ENCODE data around the gene TP53.
A peak's percentile ranks its signal among the peaks of the same experiment; 100 is the strongest.
"Not testable (repeated sequence)": the region's sequence is repeated elsewhere in the genome, so short reads cannot be mapped to it uniquely, and the experiment has no call there.

TP53 gene

DNA sequence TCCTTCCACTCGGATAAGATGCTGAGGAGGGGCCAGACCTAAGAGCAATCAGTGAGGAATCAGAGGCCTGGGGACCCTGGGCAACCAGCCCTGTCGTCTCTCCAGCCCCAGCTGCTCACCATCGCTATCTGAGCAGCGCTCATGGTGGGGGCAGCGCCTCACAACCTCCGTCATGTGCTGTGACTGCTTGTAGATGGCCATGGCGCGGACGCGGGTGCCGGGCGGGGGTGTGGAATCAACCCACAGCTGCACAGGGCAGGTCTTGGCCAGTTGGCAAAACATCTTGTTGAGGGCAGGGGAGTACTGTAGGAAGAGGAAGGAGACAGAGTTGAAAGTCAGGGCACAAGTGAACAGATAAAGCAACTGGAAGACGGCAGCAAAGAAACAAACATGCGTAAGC, 12.4 kb downstream of the TP53 start:
- DNase-seq (ENCODE audit: low spot score): no peak

DNA sequence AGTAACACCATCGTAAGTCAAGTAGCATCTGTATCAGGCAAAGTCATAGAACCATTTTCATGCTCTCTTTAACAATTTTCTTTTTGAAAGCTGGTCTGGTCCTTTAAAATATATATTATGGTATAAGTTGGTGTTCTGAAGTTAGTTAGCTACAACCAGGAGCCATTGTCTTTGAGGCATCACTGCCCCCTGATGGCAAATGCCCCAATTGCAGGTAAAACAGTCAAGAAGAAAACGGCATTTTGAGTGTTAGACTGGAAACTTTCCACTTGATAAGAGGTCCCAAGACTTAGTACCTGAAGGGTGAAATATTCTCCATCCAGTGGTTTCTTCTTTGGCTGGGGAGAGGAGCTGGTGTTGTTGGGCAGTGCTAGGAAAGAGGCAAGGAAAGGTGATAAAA, 14.1 kb downstream of the TP53 start:
- DNase-seq (ENCODE audit: low spot score): peak; percentile 18

DNA sequence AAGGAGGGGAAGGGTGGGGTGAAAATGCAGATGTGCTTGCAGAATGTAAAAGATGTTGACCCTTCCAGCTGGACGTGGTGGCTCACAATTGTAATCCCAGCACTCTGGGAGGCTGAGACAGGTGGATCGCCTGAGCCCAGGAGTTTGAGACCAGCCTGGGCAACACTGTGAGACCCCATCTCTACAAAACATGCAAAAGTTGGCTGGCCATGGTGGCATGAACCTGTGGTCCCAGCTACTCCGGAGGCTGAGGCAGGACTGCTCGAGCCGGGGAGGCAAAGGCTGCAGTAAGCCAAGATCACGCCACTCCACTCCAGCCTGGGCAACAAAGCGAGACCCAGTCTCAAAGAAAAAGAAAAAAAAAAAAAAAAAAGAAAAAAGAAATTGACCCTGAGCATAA, 18.8 kb downstream of the TP53 start:
- DNase-seq (ENCODE audit: low spot score): no peak

DNA sequence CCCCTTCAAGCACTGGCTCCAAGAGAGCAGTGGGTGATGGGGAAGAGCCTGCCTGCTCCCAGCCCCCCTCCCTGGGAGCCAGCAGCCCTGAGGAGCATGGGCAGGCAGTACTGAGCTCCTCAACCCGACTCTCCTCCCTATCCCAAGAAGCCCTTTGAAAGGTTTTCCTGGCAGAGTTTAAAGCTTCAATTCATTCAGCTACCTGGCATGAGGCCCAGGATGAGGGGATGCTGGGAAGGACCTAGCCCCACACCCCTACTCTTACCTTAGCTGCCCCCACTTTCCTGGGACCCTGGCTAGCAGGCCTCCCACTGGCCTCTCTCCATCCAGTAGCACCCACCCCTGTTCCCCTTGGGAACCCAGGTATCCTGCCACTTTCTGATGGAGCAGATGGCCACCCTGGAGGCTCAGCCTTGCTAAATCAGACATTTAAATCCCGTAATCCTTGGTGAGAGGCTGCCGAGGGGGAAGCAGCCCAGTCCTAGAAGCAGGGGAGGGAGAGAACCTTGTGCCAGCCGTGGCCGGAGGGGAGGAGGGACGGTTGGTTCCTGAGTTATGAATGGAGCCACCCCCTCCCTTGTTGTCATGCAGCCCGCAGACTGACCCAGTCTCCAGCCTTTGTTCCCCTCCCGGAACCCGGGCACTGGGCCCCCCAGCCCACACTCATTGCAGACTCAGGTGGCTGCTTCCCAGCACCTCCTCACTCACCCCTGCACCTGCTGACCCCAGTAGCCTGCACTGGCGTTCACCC, 19.5 kb downstream of the TP53 start:
- DNase-seq (ENCODE audit: low spot score): no peak

DNA sequence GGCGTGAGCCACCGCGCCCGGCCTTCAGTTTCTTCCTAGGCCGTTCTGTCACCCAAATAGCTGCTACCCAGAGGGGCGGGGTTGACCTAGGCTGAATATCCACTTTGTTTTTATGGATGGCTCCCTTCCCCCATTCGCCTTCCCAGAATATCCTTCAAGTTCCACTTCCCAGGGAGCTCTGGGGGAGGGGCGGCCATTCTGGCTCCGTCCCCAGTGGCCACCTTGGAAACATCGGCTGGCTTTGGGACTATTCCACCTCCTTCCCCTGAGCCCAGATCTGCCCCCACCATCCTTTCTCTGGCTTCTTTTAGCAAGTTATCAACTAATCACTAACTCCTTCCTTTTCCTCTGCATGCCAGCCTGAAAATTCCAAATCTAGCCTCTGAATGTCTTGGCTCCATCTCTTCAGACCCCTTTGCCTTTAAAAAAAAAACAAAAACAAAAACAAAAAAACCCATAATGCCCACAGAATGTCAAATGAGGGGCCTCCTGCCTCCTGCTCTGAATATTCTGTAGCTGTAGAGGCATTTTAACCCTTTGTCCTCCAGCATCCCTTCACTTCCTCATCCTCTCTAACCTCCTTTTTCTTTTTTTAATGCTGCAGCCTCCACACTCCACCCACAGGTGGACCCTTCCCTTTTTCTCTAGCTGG, 30.2 kb downstream of the TP53 start:
- DNase-seq (ENCODE audit: low spot score): no peak

DNA sequence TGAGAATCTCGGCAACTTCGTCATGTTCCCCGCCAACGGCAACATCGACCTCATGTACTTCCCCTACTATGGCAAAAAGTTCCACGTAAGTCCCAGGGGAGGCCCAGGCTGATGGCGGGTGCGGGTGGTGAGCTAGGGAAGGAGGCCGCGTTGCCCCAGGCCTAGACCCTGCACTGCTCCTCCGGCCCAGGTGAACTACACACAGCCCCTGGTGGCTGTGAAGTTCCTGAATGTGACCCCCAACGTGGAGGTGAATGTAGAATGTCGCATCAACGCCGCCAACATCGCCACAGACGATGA, 31.8 kb downstream of the TP53 start:
- no peak for DNase-seq (ENCODE audit: low spot score)

DNA sequence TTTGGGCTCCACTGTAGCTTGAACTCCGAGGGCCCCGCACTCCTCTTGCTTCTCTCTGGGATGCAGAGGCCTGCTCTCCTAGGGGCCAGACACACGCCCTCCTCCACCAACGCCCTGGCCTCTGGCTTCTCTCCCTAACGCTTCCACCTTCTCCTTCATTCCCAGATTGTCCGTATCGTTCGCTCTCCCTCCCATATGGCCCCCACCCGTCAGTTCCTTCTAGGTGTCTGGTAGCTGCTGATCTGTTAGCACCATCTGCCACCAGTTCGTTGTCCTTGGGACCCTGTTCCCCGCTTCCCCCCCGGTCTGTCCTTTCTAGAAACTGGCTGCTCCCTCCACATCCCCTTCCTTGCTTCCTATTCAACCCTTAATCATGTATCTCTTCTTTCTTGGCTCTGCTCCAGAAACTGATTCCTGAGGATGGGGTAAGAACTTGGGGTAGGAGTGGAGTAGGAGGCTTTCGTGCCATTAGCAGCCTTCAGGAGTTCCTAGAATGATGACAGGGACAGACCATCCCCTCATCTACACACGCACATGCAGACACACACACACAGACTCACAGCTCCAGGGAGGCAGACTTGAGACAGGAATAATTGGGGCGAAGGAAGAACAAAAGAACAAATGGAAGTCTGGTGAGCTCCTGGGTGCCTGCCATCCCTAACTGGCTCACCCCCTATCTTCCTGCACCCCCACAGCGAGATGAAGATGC, 32.3 kb downstream of the TP53 start:
- no peak for DNase-seq (ENCODE audit: low spot score)

DNA sequence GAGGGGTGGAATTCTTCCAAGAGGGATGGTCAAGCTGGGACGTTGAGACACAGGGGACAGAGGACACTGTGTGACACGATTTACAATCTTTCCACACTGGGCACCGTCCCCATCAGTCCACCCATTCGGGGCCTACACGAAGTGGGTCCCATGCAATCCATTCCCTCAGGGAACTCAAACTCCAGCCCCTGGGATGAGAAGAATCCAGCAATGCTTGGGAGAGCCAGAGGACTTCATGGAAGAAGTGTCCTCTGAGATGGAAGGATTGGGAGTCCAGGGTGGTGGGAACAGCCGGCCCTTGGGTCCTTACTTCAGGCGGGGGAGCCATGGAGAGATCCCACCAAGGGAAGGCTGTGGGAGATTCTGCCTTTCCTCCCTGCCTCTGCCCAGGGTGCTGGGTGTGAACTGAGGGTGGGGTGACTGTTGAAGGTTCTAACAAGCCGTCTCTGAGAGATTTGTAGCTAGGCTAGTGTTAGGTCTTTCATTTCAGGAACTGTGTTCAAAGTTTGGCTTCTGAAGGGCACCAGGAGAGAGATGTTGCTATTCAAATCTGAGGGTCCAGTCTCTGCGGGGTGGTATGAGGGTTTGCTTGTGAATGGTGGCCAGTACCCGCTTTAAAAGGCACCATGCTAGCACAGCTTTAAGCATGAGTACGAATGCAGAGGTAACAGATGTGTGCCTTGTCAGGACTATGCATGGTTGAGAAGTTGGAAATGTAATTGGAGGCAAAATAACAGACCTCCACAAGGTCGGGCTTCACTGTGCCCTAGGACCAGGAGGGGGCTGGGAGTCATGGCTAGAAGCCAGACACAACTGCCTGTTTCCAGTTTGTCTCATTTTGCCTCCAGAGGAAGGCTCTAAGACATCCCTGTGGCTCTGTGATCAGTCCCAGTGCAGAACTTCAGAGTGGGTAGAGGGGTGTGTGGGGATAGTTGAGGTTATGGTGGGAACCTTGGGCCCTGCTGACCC, 34.6 kb downstream of the TP53 start:
- DNase-seq (ENCODE audit: low spot score): no peak

DNA sequence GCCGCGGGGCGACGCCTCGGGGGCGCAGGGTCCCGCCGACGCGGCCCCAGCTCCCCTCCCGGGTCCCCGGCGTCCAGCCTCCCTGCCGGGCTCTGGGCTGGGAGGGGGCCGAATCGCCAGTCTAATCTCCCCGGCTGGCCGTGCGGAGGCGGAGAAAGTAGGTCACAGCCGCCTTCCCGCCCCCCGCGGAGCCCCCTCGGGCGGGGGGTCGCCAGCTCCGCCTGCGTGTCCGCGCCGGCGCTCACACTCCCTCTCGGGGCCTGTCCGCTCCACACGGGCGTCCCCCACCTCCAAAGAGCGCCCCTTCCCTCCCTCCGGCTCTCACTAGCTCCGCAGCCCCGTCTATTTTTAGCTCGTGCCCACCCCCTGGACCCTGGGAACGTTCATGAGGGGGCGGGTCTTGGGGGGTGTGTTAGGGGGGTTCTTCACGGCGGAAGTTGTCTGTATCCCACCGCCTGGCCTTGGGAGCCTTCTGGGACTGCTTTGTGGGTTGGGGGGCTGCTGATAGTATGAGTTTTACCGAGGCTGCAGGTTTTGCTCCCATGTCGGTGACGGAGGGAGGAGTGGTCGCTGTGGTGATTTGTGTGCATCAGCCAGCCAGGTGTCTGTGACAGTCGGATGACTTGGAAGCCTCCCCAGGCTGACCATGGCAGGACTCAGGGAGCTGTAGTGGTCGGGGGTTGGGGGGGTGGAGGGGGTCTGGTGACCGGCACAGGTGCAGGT, 35.5 kb downstream of the TP53 start:
- DNase-seq (ENCODE audit: low spot score): no peak

DNA sequence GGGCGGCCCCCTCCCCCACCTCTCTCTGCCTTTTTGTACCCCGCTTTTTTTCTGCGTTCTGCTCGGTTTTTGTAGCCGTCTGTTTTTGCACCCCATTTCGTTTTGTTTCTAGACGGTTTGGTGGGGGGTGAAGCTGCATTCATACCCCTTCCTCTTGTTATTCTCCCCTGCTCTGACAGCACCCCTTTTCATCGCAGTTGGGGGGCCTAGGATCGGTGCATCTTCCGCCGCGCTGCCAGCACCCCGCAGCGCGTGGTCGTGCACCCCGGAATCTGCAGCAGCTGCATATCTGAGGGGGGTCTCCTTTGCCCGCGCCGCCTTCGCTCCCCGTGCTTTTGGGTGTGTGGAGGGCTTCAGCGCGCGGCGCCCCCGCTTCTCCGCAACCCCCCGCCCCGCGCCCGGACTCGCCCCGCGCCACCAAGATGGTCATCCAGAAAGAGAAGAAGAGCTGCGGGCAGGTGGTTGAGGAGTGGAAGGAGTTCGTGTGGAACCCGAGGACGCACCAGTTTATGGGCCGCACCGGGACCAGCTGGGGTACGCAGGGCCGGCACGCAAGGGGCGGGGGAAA, 36.1 kb downstream of the TP53 start:
- no peak for DNase-seq (ENCODE audit: low spot score)

DNA sequence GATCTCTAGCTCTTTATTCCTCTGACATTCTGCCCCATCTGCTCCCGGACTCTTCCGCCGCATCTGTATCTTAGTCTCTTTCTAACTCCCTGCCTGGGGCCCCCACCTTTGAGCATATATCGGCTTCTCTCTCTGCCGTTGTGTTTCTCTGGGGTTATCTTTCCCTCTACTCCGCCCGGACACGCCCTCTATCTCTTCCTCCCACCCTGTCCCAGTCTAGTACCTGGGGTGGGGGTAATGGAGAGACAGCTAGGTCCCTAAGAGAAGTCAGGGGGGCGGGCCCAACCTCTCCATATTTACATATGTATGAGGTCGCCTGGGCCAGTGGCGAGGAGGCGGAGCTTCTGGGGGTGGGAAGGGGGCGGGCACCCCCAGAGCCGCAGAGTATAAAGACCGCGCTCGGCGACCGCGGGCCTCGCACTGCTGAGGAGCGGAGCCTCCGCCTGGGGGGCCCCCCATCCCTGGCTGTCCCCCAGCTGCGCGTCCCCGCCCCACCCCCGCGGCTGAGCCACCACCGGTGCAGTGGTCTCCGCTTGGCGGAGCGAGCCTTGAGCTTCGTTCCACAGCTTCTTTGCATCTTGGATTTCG, 36.7 kb downstream of the TP53 start, which contains the start of gene ATP1B2:
Gene ATP1B2, plus strand, starts transcription at position 418 of the 588 bp plus-strand sequence. CDS start 593 bp downstream, outside the sequence.
- DNase-seq (ENCODE audit: low spot score): peak; percentile 65

DNA sequence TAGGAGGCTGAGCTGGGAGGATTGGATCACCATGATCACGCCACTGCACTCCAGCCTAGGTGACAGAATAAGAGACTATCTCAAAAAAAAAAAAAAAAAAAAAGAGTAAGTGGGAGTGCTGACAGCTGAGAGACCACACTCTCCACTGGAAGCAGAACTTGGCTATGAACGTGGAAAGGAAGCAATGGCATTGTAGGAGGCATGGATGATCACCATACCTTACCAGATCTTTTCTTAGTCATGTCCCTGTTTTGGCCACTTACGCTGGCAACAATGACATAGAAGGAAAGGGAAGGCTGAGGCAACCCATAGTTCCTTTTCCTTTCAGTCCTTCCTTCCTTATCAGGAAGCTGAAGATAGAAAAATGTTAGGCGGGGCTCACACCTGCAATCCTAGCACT, 40.3 kb downstream of the TP53 start:
- no peak for DNase-seq (ENCODE audit: low spot score)

DNA sequence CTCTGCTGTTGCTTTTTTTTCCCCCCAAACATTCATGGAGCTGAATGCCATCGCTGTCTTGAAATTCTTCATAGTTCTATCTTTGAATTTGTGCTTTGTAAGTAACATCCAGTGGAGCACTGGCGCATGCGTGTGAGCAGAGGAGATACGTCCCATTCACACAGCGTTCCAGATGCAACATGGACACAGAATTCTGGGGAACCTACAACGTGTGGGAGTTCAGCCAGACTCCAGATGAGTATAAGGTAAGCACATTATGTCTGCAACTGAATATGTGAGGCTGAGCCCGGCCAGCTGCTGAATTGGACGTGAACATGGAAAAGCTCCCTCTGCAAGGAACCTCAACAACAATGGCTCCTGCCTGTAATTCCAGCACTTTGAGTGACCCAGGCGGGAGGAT, 40.8 kb downstream of the TP53 start:
- no peak for DNase-seq (ENCODE audit: low spot score)

DNA sequence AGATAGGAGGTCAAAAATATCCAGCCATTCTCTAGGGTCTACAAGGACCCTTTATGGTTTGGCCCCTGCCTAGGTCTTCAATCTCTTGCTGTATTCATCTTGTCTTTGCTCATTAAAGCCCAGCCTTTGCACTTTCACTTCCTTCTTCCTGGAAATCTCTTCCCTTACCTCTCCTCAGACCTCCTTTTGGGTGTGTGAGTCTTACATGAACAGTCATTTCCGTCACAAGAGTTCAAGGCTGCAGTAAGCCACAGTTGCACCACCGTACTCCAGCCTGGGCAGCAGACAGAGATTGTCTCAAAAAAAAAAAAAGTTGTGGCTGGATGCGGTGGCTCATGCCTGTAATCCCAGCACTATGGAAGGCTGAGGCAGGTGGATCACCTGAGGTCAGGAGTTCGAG, 42.5 kb downstream of the TP53 start:
- DNase-seq (ENCODE audit: low spot score): no peak

DNA sequence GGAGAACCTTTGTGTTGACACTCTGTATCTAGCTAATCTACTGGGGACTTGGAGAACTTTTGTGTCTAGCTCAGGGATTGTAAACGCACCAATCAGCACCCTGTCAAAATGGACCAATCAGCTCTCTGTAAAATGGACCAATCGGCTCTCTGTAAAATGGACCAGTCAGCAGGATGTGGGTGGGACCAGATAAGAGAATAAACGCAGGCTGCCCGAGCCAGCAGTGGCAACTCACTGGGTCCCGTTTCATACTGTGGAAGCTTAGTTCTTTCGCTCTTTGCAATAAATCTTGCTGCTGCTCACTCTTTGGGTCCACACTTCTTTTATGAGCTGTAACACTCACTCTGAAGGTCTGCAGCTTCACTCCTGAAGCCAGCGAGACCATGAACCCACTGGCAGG, 45.7 kb downstream of the TP53 start:
- not testable (repeated sequence) for DNase-seq (ENCODE audit: low spot score)

DNA sequence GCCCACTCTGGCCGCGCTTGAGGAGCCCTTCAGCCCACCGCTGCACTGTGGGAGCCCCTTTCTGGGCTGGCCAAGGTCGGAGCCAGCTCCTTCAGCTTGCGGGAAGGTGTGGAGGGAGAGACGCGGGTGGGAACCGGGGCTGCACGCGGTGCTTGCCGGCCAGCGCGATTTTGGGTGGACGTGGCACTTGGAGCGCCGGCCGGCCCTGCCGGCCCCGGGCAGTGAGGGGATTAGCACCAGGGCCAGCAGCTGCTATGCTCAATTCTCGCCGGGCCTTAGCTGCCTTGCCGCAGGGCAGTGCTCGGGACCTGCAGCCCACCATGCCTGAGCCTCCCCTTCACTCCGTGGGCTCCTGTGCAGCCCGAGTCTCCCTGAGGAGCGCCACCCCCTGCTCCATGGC, 46.5 kb downstream of the TP53 start:
- DNase-seq (ENCODE audit: low spot score): no peak

DNA sequence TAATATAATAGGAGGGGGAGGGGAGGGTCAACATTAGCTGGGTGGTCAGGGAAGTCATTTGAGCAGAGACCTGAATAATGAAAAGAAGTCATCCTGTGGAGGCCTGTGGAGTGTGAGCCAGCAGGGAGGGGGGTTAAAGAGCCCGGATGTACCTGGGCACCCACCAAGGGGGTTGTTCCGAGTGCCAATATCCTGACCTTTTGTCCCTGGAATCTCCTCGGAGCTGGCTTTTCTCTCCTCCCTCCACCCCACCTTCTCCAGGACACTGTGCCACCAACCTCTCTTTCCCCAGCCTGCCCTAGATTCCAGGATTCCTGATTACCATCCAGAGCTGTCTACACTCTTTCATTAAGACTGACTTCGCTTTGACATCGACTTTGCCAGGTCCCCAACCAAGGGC, 51.1 kb downstream of the TP53 start:
- no peak for DNase-seq (ENCODE audit: low spot score)

DNA sequence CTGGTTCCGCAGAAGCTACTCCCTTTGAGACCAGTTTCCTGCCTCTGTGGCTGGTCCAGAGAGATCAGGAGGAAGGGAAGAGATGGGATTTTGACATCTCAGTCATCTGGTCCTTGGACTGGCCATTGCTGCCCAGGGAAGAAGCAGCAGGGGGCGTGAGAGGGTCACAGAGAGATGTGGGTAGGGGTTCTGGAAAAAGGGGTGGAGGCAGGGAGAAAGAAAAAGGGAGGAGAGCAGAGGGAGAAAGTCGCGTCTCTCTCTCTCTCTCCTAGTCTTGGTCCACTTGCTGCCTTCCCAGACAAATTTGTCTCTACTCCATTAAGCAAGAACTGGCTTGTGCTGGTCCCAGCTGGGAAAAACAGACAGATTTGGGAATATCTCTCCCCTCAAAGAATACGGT, 52.9 kb downstream of the TP53 start:
- no peak for DNase-seq (ENCODE audit: low spot score)

DNA sequence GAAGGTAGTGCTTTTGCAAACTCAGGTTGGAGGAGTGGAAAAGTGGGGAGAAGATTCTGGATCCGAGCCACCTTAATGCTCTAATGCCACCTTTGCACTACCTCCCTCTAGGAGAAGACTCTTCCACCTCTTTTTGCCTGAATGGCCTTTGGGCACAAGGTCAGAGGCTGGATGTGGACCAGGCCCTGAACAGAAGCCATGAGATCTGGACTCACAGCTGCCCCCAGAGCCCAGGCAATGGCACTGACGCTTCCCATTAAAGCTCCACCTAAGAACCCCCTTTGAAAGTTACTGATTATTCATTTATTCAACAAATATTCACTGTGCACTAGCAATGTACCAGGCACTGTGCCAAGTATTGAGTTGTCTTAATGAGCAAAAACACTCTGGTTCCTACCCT, 54.2 kb downstream of the TP53 start:
- no peak for DNase-seq (ENCODE audit: low spot score)

DNA sequence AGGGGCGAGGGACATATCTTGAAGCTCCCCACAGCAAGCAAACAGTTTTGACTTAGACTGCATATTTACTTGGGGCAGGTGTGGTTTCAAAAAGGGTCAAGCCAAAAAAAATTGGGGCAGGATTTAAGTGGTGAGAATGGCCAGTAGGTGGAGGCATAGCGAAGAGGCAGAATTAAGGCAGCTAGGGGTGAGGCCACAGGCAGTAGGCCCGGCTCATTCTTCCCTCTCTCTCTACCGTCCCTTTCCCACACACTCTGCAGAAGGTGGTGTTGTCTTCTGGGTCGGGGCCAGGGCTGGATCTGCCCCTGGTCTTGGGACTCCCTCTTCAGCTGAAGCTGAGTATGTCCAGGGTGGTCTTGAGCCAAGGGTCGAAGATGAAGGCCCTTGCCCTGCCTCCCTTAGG, 54.8 kb downstream of the TP53 start:
- DNase-seq (ENCODE audit: low spot score): peak; percentile 44
